GM12878 (cell line): ENCODE measurements around the gene LRP8. TPM values are rescaled to one million over a fixed set of nuclear protein-coding genes. Genes with fewer than 3 reads are reported as not detected.

ENCODE experiments used
- ATAC-seq: fragments of 200-7000 bp; cut with Tn5 transposase; 3 replicates; pipeline ENCODE4 v1.9.1; 2020; ENCODE audit warnings: mild to moderate bottlenecking, moderate library complexity
- BruUV-seq: library from RNA; stranded (reverse); fragments of 400-500 nt; replicated peaks from 2 replicates; lab custom pipeline; 2021; lab: Mats Ljungman, UMichigan
- CTCF ChIA-PET: fragments of 300-600 bp; sonication (Branson Sonifier 250); formaldehyde crosslinking; extraction: SDS; loops from one replicate; lab custom pipeline; 2021; ENCODE audit warnings: inconsistent platforms; lab: Yijun Ruan, JAX
- POLR2A ChIA-PET: fragments of 350-600 bp; formaldehyde crosslinking; extraction: SDS; loops from one replicate; lab custom pipeline; 2021; ENCODE audit warnings: inconsistent platforms; lab: Charles Lee
- RAD21 ChIA-PET: fragments of 300-600 bp; sonication (Branson Sonifier 250); formaldehyde crosslinking; loops from one replicate; lab custom pipeline; 2023; ENCODE audit warnings: antibody characterized with exemption; ENCODE audit not compliant: unreplicated experiment; lab: Charles Lee
- SMC1A ChIA-PET: fragments of 300-600 bp; sonication (Branson Sonifier 250); formaldehyde crosslinking; loops from one replicate; lab custom pipeline; 2023; ENCODE audit not compliant: unreplicated experiment, uncharacterized antibody; lab: Charles Lee
- DNase-seq: peaks from one replicate; pipeline ENCODE4 v3.0.0-alpha.2; 2011; ENCODE audit warnings: low read depth, low spot score
- FAIRE-seq: peaks from 3 replicates; lab custom pipeline; 2011; peaks lifted over from hg19 to GRCh38; lab: Jason Lieb, UNC
- H2AFZ ChIP-seq: 2 replicates; pipeline ENCODE4 v1.6.0; 2011; ENCODE audit warnings: low read depth, low read length, control low read depth; ENCODE audit not compliant: control insufficient read depth
- H3K27ac ChIP-seq: 2 replicates; pipeline ENCODE4 v1.5.1; 2011; ENCODE audit warnings: control low read depth; ENCODE audit not compliant: control insufficient read depth, insufficient read depth
- H3K27me3 ChIP-seq, 2 experiments: replicated peaks in 1 of 2; 2 replicates each; pipeline versions ENCODE4 v1.6.0 to v1.6.1; 2011; ENCODE audit warnings: low read length in 1 of 2; ENCODE audit not compliant: control insufficient read depth in 2 of 2, insufficient read depth in 2 of 2
- H3K36me3 ChIP-seq, 2 experiments: 2 replicates each; pipeline ENCODE4 v1.5.1; 2011; ENCODE audit warnings: low read length in 1 of 2; ENCODE audit not compliant: control insufficient read depth in 2 of 2, insufficient read depth in 2 of 2
- H3K4me1 ChIP-seq: 2 replicates; pipeline ENCODE4 v1.6.1; 2011; ENCODE audit warnings: mild to moderate bottlenecking, low read length, moderate library complexity, mixed read lengths; ENCODE audit not compliant: control insufficient read depth, insufficient read depth
- H3K4me2 ChIP-seq: 2 replicates; pipeline ENCODE4 v1.6.0; 2011; ENCODE audit warnings: control low read depth; ENCODE audit not compliant: control insufficient read depth, insufficient read depth
- H3K4me3 ChIP-seq: fragments of 200-600 bp; sonication (generic); 2 replicates; pipeline ENCODE4 v1.5.1; 2016
- H3K79me2 ChIP-seq: 2 replicates; pipeline ENCODE4 v1.6.0; 2011; ENCODE audit warnings: low read length; ENCODE audit not compliant: control insufficient read depth, insufficient read depth
- H3K9ac ChIP-seq: 2 replicates; pipeline ENCODE4 v1.8.0; 2011; ENCODE audit warnings: low read length, control low read depth, mixed read lengths; ENCODE audit not compliant: control insufficient read depth, insufficient read depth
- H3K9me3 ChIP-seq: replicated peaks from 3 replicates; pipeline ENCODE4 v1.5.1; 2011; ENCODE audit warnings: mild to moderate bottlenecking, low read length; ENCODE audit not compliant: control insufficient read depth, insufficient read depth
- H4K20me1 ChIP-seq: 2 replicates; pipeline ENCODE4 v1.6.0; 2011; ENCODE audit not compliant: control insufficient read depth, insufficient read depth
- HCFC1 ChIP-seq: fragments of 150-350 bp; IDR thresholded peaks from 2 replicates; pipeline ENCODE4 v1.6.1; 2014; ENCODE audit warnings: low read length
- IKZF1 ChIP-seq: fragments of 450-650 bp; conservative IDR thresholded peaks from 2 replicates; pipeline ENCODE4 v1.6.1; 2017; ENCODE audit warnings: antibody characterized with exemption, mild to moderate bottlenecking
- JUND ChIP-seq: IDR thresholded peaks from 2 replicates; pipeline ENCODE4 v1.6.1; 2012; ENCODE audit warnings: low read depth, mild to moderate bottlenecking, low read length, improper control_type of control experiment, moderate library complexity
- KLF5 ChIP-seq: fragments of 450-650 bp; IDR thresholded peaks from 2 replicates; pipeline ENCODE4 v1.6.1; 2014; ENCODE audit warnings: mild to moderate bottlenecking; ENCODE audit not compliant: partially characterized antibody
- SIN3A ChIP-seq: IDR thresholded peaks from 2 replicates; pipeline ENCODE4 v1.6.1; 2012; ENCODE audit warnings: low read depth, low read length, improper control_type of control experiment
- SUZ12 ChIP-seq: fragments of 200-600 bp; sonication (generic); IDR thresholded peaks from one replicate; pipeline ENCODE4 v1.6.1; 2018; ENCODE audit warnings: antibody characterized with exemption, mild to moderate bottlenecking; ENCODE audit not compliant: unreplicated experiment
- ZSCAN29 ChIP-seq: fragments of 450-650 bp; IDR thresholded peaks from 2 replicates; pipeline ENCODE4 v1.6.1; 2017; ENCODE audit warnings: mild to moderate bottlenecking, moderate library complexity
- WGBS: methylation state at CpG from one replicate; pipeline ENCODE4 v1.1.6; 2016; ENCODE audit warnings: low lambda C conversion rate; ENCODE audit not compliant: insufficient replicate concordance, insufficient coverage; ENCODE audit errors: missing lambda C conversion rate; 5-methylcytosine and 5-hydroxymethylcytosine counted together
- in situ Hi-C: fragments of 300-500 bp; cut with MboI; formaldehyde crosslinking; loops from 9 replicates; pipeline ENCODE4 v1.14.3; 2018; ENCODE audit warnings: mixed read lengths
- intact Hi-C: fragments of 100-400 bp; cut with micrococcal nuclease; formaldehyde crosslinking; loops from one replicate; pipeline ENCODE4 v1.14.2; 2022; ENCODE audit not compliant: unreplicated experiment
- polyA plus RNA-seq, 11 experiments: library from polyadenylated mRNA; depleted of rRNA in 4 of 11; unstranded in 6 of 11; stranded (reverse) in 5 of 11; fragments of >200 nt; fragmentation: Nextera tagmentation in 4 of 11; fragmentation: Illumina TruSeq in 1 of 11; extraction: Ambion mirVana in 4 of 11; extraction: Trizol in 1 of 11; gene quantifications; 1 replicate in 1 of 11; 2 replicates in 10 of 11; pipeline versions ENCODE4 v1.2.1 to v1.2.3, GENCODE V29; 2011 to 2016; ENCODE audit warnings: inconsistent platforms in 2 of 11, missing spikeins in 2 of 11, low read depth in 1 of 11
- total RNA-seq, 4 experiments: library from RNA; depleted of rRNA in 3 of 4; stranded (reverse); fragments of >200 nt in 3 of 4; fragmentation: Illumina TruSeq in 1 of 4; extraction: Trizol in 1 of 4; gene quantifications; 2 replicates each; pipeline versions ENCODE4 v1.2.1 to v1.2.3, GENCODE V29; 2013 to 2021

Gene LRP8
- total and polyA plus RNA-seq, 10 of the 15 experiments (the other 5 are each of a cell fraction or from before 2014, with no cell fraction given): 2.8 to 40.5 (median 22.3) TPM

- ATAC-seq (peak; percentile 5), FAIRE-seq (no peak), DNase-seq (no peak)
- Histone ChIP-seq H3K36me3 (peaks cover 5 to 9% of the 10 kb centered on the region in 2 experiments; a peak in 2 of 4 replicates), H2AFZ (no peak overlapping the region), H3K79me2 (peaks cover 21% of the 10 kb centered on the region), H3K4me3 (no peak overlapping the region), H3K9ac (peak overlapping the region; percentile 23; the same call in 1 of the 2 replicates), H3K4me2 (no peak overlapping the region), H3K27me3 (no peaks in the 10 kb centered on the region), H3K4me1 (peaks cover 51% of the 10 kb centered on the region), H3K27ac (peak overlapping the region; percentile 77), H3K9me3 (no peaks in the 10 kb centered on the region), H4K20me1 (no peaks in the 10 kb centered on the region)
- WGBS: 32% methylated on average over 4 of the region's 4 CpGs
- RAD21 ChIA-PET: interaction anchor here (0.8 to 3.1 kb wide), 12 partner anchors 9 to 118 kb away, joined by 3 to 16 read pairs (median 6); no protein-coding TSS in a partner anchor
- intact Hi-C loops: no loop called here
- CTCF ChIA-PET: interaction anchor here (0.9 to 2.0 kb wide), 4 partner anchors 9 to 98 kb away, joined by 3 to 7 read pairs (median 3); no protein-coding TSS in a partner anchor
- TF ChIP-seq SIN3A: no peak
- TF ChIP-seq SUZ12: no peak
- SMC1A ChIA-PET: interaction anchor here (0.6 to 2.7 kb wide), 10 partner anchors 9 to 1231 kb away, joined by 3 to 11 read pairs (median 4); no protein-coding TSS in a partner anchor
- in situ Hi-C loops: no loop called here
- BruUV-seq: no TSS peak
- POLR2A ChIA-PET: interaction anchor here (0.9 to 2.8 kb wide), 8 partner anchors 8 to 114 kb away, joined by 3 to 17 read pairs (median 3); partner anchors contain the start of gene LRP8
Observed at GRCh38 chr1:53295726-53296116, 32.1 kb downstream of the LRP8 start.

DNA sequence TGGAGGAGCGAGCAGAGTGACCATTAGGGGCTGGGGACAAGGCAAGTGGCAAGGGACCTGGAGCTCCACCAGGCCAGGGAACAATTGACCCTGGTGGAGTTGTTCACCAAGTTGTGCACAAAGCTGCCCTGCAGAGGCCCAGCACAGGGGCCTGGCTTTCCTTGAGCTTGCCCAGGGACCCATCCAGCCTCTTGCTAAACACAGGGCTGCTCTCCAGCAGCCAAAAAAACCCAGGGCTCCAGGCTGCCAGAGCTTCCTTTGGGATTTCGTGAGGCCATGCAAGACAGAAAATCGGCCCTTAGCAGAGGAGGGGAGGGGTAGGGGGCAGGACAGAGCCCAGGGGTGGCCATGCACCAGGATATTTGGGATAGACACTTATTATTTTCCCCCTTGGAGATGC lies 32.6 kb downstream of the LRP8 start:
- WGBS: 97% methylated on average over 3 of the region's 3 CpGs
- CTCF ChIA-PET: interaction anchor here (0.9 to 2.0 kb wide), 5 partner anchors 9 to 73 kb away, joined by 3 to 7 read pairs (median 4); no protein-coding TSS in a partner anchor
- no peaks in the 10 kb centered on the region for H4K20me1 ChIP-seq
- H3K4me2 ChIP-seq: no peak overlapping the region
- FAIRE-seq: no peak
- intact Hi-C loops: no loop called here
- RAD21 ChIA-PET: interaction anchor here (1.1 to 3.1 kb wide), 9 partner anchors 17 to 119 kb away, joined by 4 to 16 read pairs (median 7); no protein-coding TSS in a partner anchor
- SMC1A ChIA-PET: interaction anchor here (1.0 to 2.7 kb wide), 9 partner anchors 9 to 118 kb away, joined by 3 to 11 read pairs (median 5); no protein-coding TSS in a partner anchor
- no peak for DNase-seq
- no peaks in the 10 kb centered on the region for H3K27me3 ChIP-seq
- no peak overlapping the region for H2AFZ ChIP-seq
- in situ Hi-C loops: no loop called here
- POLR2A ChIA-PET: interaction anchor here (0.6 to 2.8 kb wide), 7 partner anchors 7 to 114 kb away, joined by 3 to 17 read pairs (median 4); partner anchors contain the start of gene LRP8
- no peak overlapping the region for H3K9ac ChIP-seq
- H3K36me3 ChIP-seq: peaks cover 5 to 10% of the 10 kb centered on the region in 2 experiments; a peak in 2 of 4 replicates
- peaks cover 51% of the 10 kb centered on the region for H3K4me1 ChIP-seq
- peak overlapping the region; percentile 77 for H3K27ac ChIP-seq
- no TSS peak for BruUV-seq
- TF ChIP-seq KLF5: no peak
- no peak for TF ChIP-seq HCFC1
- TF ChIP-seq ZSCAN29: no peak
- no peak for TF ChIP-seq JUND
- TF ChIP-seq IKZF1: no peak
- no peak for TF ChIP-seq SUZ12
- H3K4me3 ChIP-seq: no peak overlapping the region
- H3K79me2 ChIP-seq: peaks cover 21% of the 10 kb centered on the region
- no peak for ATAC-seq
- no peaks in the 10 kb centered on the region for H3K9me3 ChIP-seq
